Ascending aorta (tissue), 2 donors: ENCODE results near the gene BROX. TPM values are rescaled to one million over a fixed set of nuclear protein-coding genes. Genes with fewer than 3 reads are reported as not detected.

ENCODE experiments used
- DNase-seq, 2 donors: peaks; one replicate each; pipeline ENCODE4 v3.0.0-alpha.2; 2019; ENCODE audit warnings: low spot score in 2 of 2
- H3K27ac ChIP-seq, 2 donors: fragments of 200-600 bp; sonication (generic); one replicate each; pipeline ENCODE4 v1.5.1; 2016 to 2017; ENCODE audit warnings: mild to moderate bottlenecking in 1 of 2
- H3K27me3 ChIP-seq: fragments of 200-600 bp; sonication (generic); one replicate; pipeline ENCODE4 v1.5.1; 2017
- H3K36me3 ChIP-seq, 2 donors: fragments of 200-600 bp; sonication (generic); one replicate each; pipeline ENCODE4 v1.5.1; 2016
- H3K4me1 ChIP-seq, 2 donors: fragments of 200-600 bp; sonication (generic); one replicate each; pipeline ENCODE4 v1.5.1; 2016 to 2017; ENCODE audit warnings: mild to moderate bottlenecking in 1 of 2
- H3K4me3 ChIP-seq, 2 donors: fragments of 200-600 bp; sonication (generic); one replicate each; pipeline ENCODE4 v1.5.1; 2016 to 2017; ENCODE audit warnings: mild to moderate bottlenecking in 1 of 2
- H3K9me3 ChIP-seq, 2 donors: fragments of 200-600 bp; sonication (generic); one replicate each; pipeline ENCODE4 v1.5.1; 2016
- CTCF ChIP-seq, 3 experiments: fragments of 200-600 bp in 2 of 3; fragments of 450-650 bp in 1 of 3; sonication (generic) in 2 of 3; IDR thresholded peaks; one replicate each; pipeline ENCODE4 v1.5.1; 2016 to 2019; ENCODE audit warnings: antibody characterized with exemption in 3 of 3, mild to moderate bottlenecking in 1 of 3, moderate library complexity in 1 of 3
- intact Hi-C: fragments of 100-400 bp; cut with DNase I; formaldehyde crosslinking; loops from one replicate; pipeline ENCODE4 v1.15.1; 2023
- total RNA-seq: library from RNA; depleted of rRNA; stranded (reverse); fragments of >200 nt; gene quantifications from one replicate; pipeline ENCODE4 v1.1.0, GENCODE V29; 2016

The BROX gene
- total RNA-seq, 1 donor from 2014 or later: 27.5 TPM

DNA sequence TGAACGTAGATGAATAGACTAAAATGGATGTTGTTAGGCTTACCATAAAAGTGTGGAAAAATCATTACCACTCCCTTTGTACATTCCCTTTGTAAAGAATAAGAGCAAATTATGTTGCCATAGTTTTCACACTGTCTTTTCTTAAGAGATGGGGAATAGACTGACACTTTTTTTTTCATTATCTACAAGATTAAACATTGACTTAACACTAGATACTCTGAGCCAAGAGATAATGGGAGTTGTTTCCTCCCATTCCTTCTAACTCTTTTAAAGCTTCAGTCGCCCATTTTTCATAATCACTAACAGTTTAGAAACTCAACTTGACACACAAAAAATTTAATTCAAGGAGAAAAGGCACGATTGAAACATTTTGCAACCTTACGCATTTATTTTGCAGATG, 10.2 kb upstream of the BROX start:
- H3K9me3 ChIP-seq: no peaks in the 10 kb centered on the region
- no peak for DNase-seq
- TF ChIP-seq CTCF (IDR thresholded peaks at IDR 0.05): no peak
- no peaks in the 10 kb centered on the region for H3K27me3 ChIP-seq
- H3K27ac ChIP-seq: no peak overlapping the region
- no peak overlapping the region for H3K4me3 ChIP-seq
- peaks cover 23 to 28% of the 10 kb centered on the region in 2 donors for H3K36me3 ChIP-seq
- no peaks in the 10 kb centered on the region for H3K4me1 ChIP-seq
- intact Hi-C loops: no loop called here

- intact Hi-C loops: no loop called here
- Histone ChIP-seq H3K4me3 (no peak overlapping the region), H3K9me3 (no peaks in the 10 kb centered on the region), H3K27ac (no peak overlapping the region), H3K36me3 (peaks cover 23 to 28% of the 10 kb centered on the region in 2 donors), H3K4me1 (no peaks in the 10 kb centered on the region), H3K27me3 (no peaks in the 10 kb centered on the region)
- no peak for TF ChIP-seq CTCF (IDR thresholded peaks at IDR 0.05)
- no peak for DNase-seq
Measured at GRCh38 chr1:222704260-222704659, 8.1 kb upstream of the BROX start.

DNA sequence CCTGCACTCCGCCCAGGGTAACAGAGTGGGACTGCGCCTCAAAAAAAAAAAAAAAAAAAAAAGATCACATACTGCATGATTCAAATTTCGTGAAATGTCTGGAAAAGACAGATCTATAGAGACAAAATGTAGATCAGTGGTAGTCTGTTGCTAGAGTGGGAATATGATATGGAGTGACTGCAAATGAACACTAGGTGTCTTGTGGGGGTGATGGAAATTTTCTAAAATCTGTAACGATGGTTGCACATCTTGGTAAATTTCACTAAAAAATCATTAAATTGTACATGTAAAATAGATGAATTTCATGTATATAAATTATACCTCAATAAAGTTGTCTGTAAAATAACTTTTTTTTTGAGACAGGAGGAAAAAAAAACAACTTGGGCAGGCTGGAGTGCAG, 5.5 kb upstream of the BROX start:
- H3K4me3 ChIP-seq: no peak overlapping the region
- H3K4me1 ChIP-seq: peaks cover 0 to 7% of the 10 kb centered on the region in 2 donors
- no peak for TF ChIP-seq CTCF (IDR thresholded peaks at IDR 0.05)
- no peak for DNase-seq
- H3K9me3 ChIP-seq: no peaks in the 10 kb centered on the region
- intact Hi-C loops: no loop called here
- no peak overlapping the region for H3K27ac ChIP-seq
- H3K27me3 ChIP-seq: no peaks in the 10 kb centered on the region
- peaks cover 9 to 10% of the 10 kb centered on the region in 2 donors for H3K36me3 ChIP-seq

DNA sequence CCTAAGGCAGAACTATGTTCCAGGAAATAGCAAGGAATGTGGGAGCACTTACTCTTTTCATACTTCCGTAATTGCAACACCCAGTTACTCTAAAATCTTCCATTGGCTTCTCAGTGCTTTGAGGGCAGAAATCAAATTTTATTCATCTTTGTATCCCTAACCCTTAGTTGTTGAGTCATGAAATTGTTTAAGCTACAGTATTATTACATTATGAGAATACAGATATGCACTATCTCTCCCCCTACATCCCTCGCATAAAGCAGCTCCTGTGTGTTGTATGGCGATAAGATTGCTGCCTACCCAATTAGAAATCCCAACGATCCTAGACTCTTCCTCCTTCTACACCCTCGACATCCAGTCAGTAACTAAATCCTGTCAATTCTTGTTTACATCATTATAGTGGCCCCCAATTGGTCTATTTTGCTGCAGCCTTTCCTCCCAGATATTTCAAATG, 2.6 kb upstream of the BROX start:
- no peak overlapping the region for H3K27ac ChIP-seq
- no peak for DNase-seq
- intact Hi-C loops: no loop called here
- no peaks in the 10 kb centered on the region for H3K27me3 ChIP-seq
- no peaks in the 10 kb centered on the region for H3K9me3 ChIP-seq
- peaks cover 0 to 14% of the 10 kb centered on the region in 2 donors for H3K4me1 ChIP-seq
- H3K4me3 ChIP-seq: no peak overlapping the region
- no peak for TF ChIP-seq CTCF (IDR thresholded peaks at IDR 0.05)
- no peaks in the 10 kb centered on the region for H3K36me3 ChIP-seq

- TF ChIP-seq CTCF (IDR thresholded peaks at IDR 0.05): no peak
- intact Hi-C loops: loop anchor here (1.0 to 2.0 kb wide), 5 partner anchors 43 to 969 kb away; partner anchors contain the start of genes DISP1 and DUSP10
- peak overlapping the region; percentile 96 to 99 for H3K27ac ChIP-seq
- peak overlapping the region; percentile 80 to 89 for H3K4me3 ChIP-seq
- H3K36me3 ChIP-seq: peaks cover 6 to 15% of the 10 kb centered on the region in 2 donors
- peaks cover 0 to 15% of the 10 kb centered on the region in 2 donors for H3K4me1 ChIP-seq
- peak in 1 of 2 donors; percentile 79 for DNase-seq
- no peaks in the 10 kb centered on the region for H3K9me3 ChIP-seq
- H3K27me3 ChIP-seq: no peaks in the 10 kb centered on the region
Measured at GRCh38 chr1:222711319-222712252, 778 bp upstream of the BROX start.
